VCaP (cell line): ENCODE data around the gene KLF14.
"Not testable (repeated sequence)": the region's sequence is repeated elsewhere in the genome, so short reads cannot be mapped to it uniquely, and the experiment has no call there.

Source experiments
- H3K27ac ChIP-seq: fragments of 450-650 bp; 2 replicates; pipeline ENCODE4 v1.5.1; 2017
- TF ChIP-seq, protein P1 (sequence below): fragments of 450-650 bp; conservative IDR thresholded peaks from 2 replicates; pipeline ENCODE4 v1.5.1; 2017; ENCODE audit warnings: mild to moderate bottlenecking, moderate library complexity

Gene KLF14

DNA sequence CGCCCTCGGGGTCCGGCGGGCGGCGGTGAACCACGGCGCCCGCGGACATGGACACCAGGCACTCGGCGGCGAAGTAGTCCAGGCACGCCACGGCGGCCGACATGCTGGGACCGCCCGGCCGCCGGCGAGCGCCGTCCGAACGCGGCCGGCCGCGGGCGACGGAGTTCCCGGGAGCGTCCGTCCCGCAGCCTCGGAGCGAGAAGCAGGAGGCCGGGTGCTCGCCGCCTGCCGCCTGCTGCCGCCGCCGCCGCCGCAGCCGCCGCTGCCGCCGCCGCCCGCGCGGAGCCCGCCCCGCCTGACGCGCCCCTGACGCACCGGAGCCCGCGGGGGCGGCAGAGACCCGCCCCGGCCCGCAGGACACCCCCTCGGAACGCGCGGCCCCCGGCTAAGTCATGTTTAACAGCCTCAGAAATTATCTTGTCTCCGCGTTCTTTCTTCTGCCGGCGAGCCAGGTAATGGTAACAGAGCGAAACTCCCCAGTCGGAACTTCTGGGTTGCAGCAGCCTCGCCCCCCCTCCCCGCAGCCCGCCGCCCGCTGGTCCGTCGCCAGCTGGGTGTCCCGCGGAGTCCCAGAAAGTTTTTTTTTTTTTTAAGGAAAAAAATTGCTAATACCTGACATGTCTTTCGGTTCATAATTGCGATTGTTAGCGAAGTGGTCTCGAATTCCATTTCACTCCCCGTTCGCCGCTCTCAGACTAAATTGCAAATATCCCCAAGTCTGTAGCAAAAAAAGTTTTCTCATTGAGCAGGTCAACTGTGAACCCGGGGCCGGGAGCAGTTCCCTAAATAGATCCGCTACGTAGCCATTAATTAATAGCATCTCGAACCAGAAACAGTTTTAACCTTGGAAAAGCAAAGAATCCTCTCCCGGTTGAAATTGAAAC is at the start of gene KLF14:
Gene KLF14 (minus strand): TSS at position 277 of the 884 bp plus-strand sequence. CDS start 174 bp downstream, at position 103.
- H3K27ac ChIP-seq = peak within 1 kb of the TSS; percentile 17; the same call in 1 of the 2 replicates

DNA sequence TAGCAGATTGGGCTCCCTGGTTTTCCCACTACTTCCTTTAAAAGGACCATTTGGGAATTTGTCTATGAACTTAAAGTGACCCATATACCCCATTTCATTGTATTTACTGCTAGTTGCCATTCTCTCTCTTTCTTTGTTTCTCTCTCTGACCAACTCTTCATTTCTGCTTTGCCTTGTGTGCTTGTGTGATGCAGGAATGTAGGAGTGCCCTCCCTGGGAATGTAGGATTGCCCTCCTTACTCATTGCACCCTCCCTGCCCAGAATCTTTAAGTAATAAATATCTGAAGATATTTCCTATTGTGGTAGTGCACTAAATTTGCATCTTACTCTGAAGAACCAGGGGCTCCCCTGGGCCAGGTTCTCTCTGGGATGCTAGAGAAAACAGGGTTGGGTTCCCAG is 47.3 kb upstream of the KLF14 start:
- TF ChIP-seq, protein P1, sequence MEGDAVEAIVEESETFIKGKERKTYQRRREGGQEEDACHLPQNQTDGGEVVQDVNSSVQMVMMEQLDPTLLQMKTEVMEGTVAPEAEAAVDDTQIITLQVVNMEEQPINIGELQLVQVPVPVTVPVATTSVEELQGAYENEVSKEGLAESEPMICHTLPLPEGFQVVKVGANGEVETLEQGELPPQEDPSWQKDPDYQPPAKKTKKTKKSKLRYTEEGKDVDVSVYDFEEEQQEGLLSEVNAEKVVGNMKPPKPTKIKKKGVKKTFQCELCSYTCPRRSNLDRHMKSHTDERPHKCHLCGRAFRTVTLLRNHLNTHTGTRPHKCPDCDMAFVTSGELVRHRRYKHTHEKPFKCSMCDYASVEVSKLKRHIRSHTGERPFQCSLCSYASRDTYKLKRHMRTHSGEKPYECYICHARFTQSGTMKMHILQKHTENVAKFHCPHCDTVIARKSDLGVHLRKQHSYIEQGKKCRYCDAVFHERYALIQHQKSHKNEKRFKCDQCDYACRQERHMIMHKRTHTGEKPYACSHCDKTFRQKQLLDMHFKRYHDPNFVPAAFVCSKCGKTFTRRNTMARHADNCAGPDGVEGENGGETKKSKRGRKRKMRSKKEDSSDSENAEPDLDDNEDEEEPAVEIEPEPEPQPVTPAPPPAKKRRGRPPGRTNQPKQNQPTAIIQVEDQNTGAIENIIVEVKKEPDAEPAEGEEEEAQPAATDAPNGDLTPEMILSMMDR = no peak
- H3K27ac ChIP-seq = no peak overlapping the region

More for the DNA sequence above, at the start of gene KLF14:
- TF ChIP-seq, protein P1 = peak; percentile 17; the same call in 1 of the 2 replicates

DNA sequence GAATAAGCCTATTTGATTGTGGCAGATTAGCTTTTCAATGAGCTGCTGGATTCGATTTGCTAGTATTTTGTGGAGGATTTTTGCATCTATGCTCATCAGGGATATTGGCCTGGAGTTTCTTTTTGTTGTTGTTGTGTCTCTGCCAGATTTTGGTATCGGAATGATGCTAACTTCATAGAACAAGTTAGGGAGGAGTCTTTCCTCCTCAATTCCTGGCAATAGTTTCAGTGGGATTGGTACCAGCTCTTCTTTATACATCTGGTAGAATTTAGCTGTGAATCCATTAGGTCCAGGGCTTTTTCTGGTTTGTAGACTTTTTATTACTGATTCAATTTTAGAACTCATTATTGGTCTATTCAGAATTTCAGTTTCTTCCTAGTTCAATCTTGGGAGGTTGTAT is 43.4 kb upstream of the KLF14 start:
- TF ChIP-seq, protein P1 = no peak
- no peak overlapping the region for H3K27ac ChIP-seq

DNA sequence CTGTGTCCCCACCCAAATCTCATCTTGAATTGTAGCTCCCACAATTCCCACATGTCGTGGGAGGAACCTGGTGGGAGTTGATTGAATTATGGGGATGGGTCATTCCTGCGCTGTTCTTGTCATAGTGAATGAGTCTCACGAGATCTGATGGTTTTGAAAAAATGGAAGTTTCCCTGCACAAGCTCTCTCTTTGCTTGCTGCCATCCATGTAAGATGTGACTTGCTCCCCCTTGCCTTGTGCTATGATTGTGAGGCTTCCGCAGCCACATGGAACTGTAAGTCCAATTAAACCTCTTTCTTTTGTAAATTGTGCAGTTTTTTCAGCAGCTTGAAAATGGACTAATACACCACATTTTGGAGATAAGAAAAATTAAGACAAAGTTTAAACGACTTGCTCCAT is 38.4 kb upstream of the KLF14 start:
- not testable (repeated sequence) for H3K27ac ChIP-seq

DNA sequence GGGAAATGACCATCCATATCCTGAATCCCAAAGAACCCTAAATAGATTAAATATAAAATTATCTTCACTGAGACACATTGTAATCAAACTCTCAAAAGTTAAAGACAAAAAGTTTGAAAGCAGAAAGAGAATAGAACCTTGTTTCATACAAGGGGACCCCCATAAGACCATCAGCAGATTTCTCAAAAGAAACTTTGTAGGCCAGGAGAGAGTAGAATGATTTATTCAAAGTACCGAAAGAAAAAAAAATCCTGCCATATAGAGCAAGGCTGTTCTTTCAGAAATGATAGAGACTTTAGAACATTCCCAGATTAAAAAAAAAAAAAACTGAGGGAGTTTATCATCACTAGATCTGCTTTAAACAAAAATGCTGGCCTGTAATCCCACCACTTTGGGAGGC is 34.8 kb upstream of the KLF14 start:
- TF ChIP-seq, protein P1 = no peak
- no peak overlapping the region for H3K27ac ChIP-seq

DNA sequence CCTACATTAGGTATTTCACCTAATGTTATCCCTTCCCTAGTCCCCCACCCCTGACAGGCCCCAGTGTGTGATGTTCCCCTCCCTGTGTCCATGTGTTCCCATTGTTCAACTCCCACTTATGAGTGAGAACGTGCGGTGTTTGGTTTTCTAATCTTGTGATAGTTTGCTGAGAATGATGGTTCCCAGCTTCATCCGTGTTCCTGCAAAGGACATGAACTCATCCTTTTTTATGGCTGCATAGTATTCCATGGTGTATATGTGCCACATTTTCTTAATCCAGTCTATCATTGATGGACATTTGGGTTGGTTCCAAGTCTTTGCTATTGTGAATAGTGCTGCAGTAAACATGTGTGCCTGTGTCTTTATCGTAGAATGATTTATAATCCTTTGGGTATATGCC is 30.6 kb upstream of the KLF14 start:
- not testable (repeated sequence) for H3K27ac ChIP-seq

- no peak overlapping the region for H3K27ac ChIP-seq
- TF ChIP-seq, protein P1 = peak; percentile 89
Measured at GRCh38 chr7:130758429-130759056, 24.5 kb upstream of the KLF14 start.

GRCh38 chr7:130756316-130756715 is 22.3 kb upstream of the KLF14 start:
- no peak overlapping the region for H3K27ac ChIP-seq
- TF ChIP-seq, protein P1 = no peak
